ENCODE measurements around the gene SDCCAG8. TPM values are rescaled to one million over a fixed set of nuclear protein-coding genes. Genes with fewer than 3 reads are reported as not detected.

Gene SDCCAG8
- total RNA-seq, 2 experiments from 2014 or later: 18.3 to 21.2 TPM

GRCh38 chr1:243351337-243351736, 95.5 kb downstream of the SDCCAG8 start:
- peaks cover 25% of the 10 kb centered on the region for H3K4me1 Mint-ChIP-seq (ENCODE audit: low read depth)
- H3K4me3 Mint-ChIP-seq: no peak overlapping the region
- H3K27me3 Mint-ChIP-seq: no peaks in the 10 kb centered on the region
- no peak overlapping the region for H3K27ac ChIP-seq (ENCODE audit: low read depth in 1 of 2, low read length in 2 of 2)
- ATAC-seq (ENCODE audit: poor library complexity): no peak
- H3K36me3 Mint-ChIP-seq (ENCODE audit: low read depth): peaks cover 46% of the 10 kb centered on the region
- H3K9me3 ChIP-seq (ENCODE audit: control insufficient read depth in 1 of 2, insufficient read depth in 1 of 2, low read length in 2 of 2): no peaks in the 10 kb centered on the region
- no peak overlapping the region for H3K27ac Mint-ChIP-seq
- POLR2A ChIA-PET: no interaction called here
- H3K9me3 Mint-ChIP-seq: no peaks in the 10 kb centered on the region
- H3K4me1 ChIP-seq (ENCODE audit: insufficient read depth, low read length): no peaks in the 10 kb centered on the region
- DNase-seq: no peak
- intact Hi-C loops (cut with DNase I, micrococcal nuclease): no loop called here
- TF ChIP-seq CTCF (IDR thresholded peaks at IDR 0.05): no peak
- no peaks in the 10 kb centered on the region for H3K27me3 ChIP-seq (ENCODE audit: control insufficient read depth in 1 of 2, insufficient read depth in 2 of 2, low read length in 2 of 2)
- CTCF ChIA-PET: no interaction called here
- no peak overlapping the region for H3K4me3 ChIP-seq (ENCODE audit: low read length)
- no peaks in the 10 kb centered on the region for H3K36me3 ChIP-seq (ENCODE audit: insufficient read depth, low read length)

GRCh38 chr1:243354511-243355153, 98.8 kb downstream of the SDCCAG8 start:
- peaks cover 42% of the 10 kb centered on the region for H3K36me3 Mint-ChIP-seq (ENCODE audit: low read depth)
- no peak for TF ChIP-seq CTCF (IDR thresholded peaks at IDR 0.05)
- Histone ChIP-seq H3K27me3 (ENCODE audit: control insufficient read depth in 1 of 2, insufficient read depth in 2 of 2, low read length in 2 of 2) (no peaks in the 10 kb centered on the region), H3K36me3 (ENCODE audit: insufficient read depth, low read length) (no peaks in the 10 kb centered on the region), H3K4me3 (ENCODE audit: low read length) (peak overlapping the region; percentile 15), H3K4me1 (ENCODE audit: insufficient read depth, low read length) (no peaks in the 10 kb centered on the region), H3K9me3 (ENCODE audit: control insufficient read depth in 1 of 2, insufficient read depth in 1 of 2, low read length in 2 of 2) (no peaks in the 10 kb centered on the region), H3K27ac (ENCODE audit: low read depth in 1 of 2, low read length in 2 of 2) (no peak overlapping the region)
- POLR2A ChIA-PET: interaction anchor here (0.5 kb wide), 1 partner anchor 957 kb away, joined by 4 read pairs; no protein-coding TSS in a partner anchor
- peaks cover 25% of the 10 kb centered on the region for H3K4me1 Mint-ChIP-seq (ENCODE audit: low read depth)
- CTCF ChIA-PET: no interaction called here
- no peaks in the 10 kb centered on the region for H3K9me3 Mint-ChIP-seq
- H3K27me3 Mint-ChIP-seq: no peaks in the 10 kb centered on the region
- H3K4me3 Mint-ChIP-seq: peak overlapping the region; percentile 79
- ATAC-seq (ENCODE audit: poor library complexity) (no peak), DNase-seq (peak in 2 of 14 experiments; percentile 4 to 41)
- peak overlapping the region; percentile 48 for H3K27ac Mint-ChIP-seq
- intact Hi-C loops (cut with DNase I, micrococcal nuclease): no loop called here

GRCh38 chr1:243363832-243364231, 108.0 kb downstream of the SDCCAG8 start:
- Histone ChIP-seq H3K27me3 (ENCODE audit: control insufficient read depth in 1 of 2, insufficient read depth in 2 of 2, low read length in 2 of 2) (no peaks in the 10 kb centered on the region), H3K27ac (ENCODE audit: low read depth in 1 of 2, low read length in 2 of 2) (no peak overlapping the region), H3K36me3 (ENCODE audit: insufficient read depth, low read length) (peaks cover 3% of the 10 kb centered on the region), H3K9me3 (ENCODE audit: control insufficient read depth in 1 of 2, insufficient read depth in 1 of 2, low read length in 2 of 2) (no peaks in the 10 kb centered on the region), H3K4me3 (ENCODE audit: low read length) (no peak overlapping the region), H3K4me1 (ENCODE audit: insufficient read depth, low read length) (no peaks in the 10 kb centered on the region)
- DNase-seq (no peak), ATAC-seq (ENCODE audit: poor library complexity) (no peak)
- Mint-ChIP-seq H3K4me1 (ENCODE audit: low read depth) (no peaks in the 10 kb centered on the region), H3K36me3 (ENCODE audit: low read depth) (peaks cover 24% of the 10 kb centered on the region), H3K27me3 (no peaks in the 10 kb centered on the region), H3K9me3 (no peaks in the 10 kb centered on the region), H3K27ac (no peak overlapping the region), H3K4me3 (no peak overlapping the region)
- ChIA-PET POLR2A (no interaction called here), CTCF (interaction anchor here (0.9 kb wide), 1 partner anchor 17 kb away, joined by 3 read pairs; no protein-coding TSS in a partner anchor)
- no peak for TF ChIP-seq CTCF (IDR thresholded peaks at IDR 0.05)
- intact Hi-C loops (cut with DNase I, micrococcal nuclease): no loop called here

All from CD4-positive, alpha-beta T cell (primary cell).